Forelimb muscle (tissue), 1 donor: ENCODE measurements around the gene CBY3. TPM values are rescaled to one million over a fixed set of nuclear protein-coding genes. Genes with fewer than 3 reads are reported as not detected.
"Not testable (repeated sequence)": the region's sequence is repeated elsewhere in the genome, so short reads cannot be mapped to it uniquely, and the experiment has no call there.

Experiments
- DNase-seq: peaks from one replicate; pipeline ENCODE4 v3.0.0-alpha.2; 2013; ENCODE audit warnings: low read depth
- polyA plus RNA-seq: library from polyadenylated mRNA; unstranded; fragments of 120-200 nt; gene quantifications from one replicate; pipeline ENCODE4 v1.2.1, GENCODE V29; 2013; ENCODE audit not compliant: insufficient read length

The CBY3 gene
- polyA plus RNA-seq, result 0.37 TPM

- no peak for DNase-seq
These were observed at the start of gene CBY3 for GRCh38 chr5:179680780-179681401. Gene CBY3, minus strand, starts transcription at chr5:179681034. Its CDS starts 116 bp downstream, at chr5:179680918.

GRCh38 chr5:179730356-179730755 lies 49.5 kb upstream of the CBY3 start:
- no peak for DNase-seq

- DNase-seq, result no peak
These were observed 48.9 kb upstream of the CBY3 start for GRCh38 chr5:179729727-179730126.

- DNase-seq, result no peak
These were observed 48.5 kb upstream of the CBY3 start for GRCh38 chr5:179729303-179729702.

- no peak for DNase-seq
These were observed 46.3 kb upstream of the CBY3 start for GRCh38 chr5:179727106-179727505.

- no peak for DNase-seq
These were observed 43.3 kb upstream of the CBY3 start for GRCh38 chr5:179724163-179724562.

- no peak for DNase-seq
These were observed 39.4 kb upstream of the CBY3 start for GRCh38 chr5:179720222-179720621.

- DNase-seq, result no peak
These were observed 35.5 kb upstream of the CBY3 start for GRCh38 chr5:179716286-179716685.

- no peak for DNase-seq
These were observed 19.6 kb upstream of the CBY3 start for GRCh38 chr5:179700401-179700918.

- no peak for DNase-seq
These were observed 18.9 kb upstream of the CBY3 start for GRCh38 chr5:179699616-179700237.

GRCh38 chr5:179698935-179699615 lies 18.2 kb upstream of the CBY3 start, which contains the start of gene CANX:
Gene CANX, plus strand, starts transcription at chr5:179698967. Its CDS starts 6,715 bp downstream, at chr5:179705682.
- no peak for DNase-seq

- DNase-seq, result peak; percentile 94
These were observed 17.4 kb upstream of the CBY3 start for GRCh38 chr5:179697993-179698934.

- DNase-seq, result not testable (repeated sequence)
These were observed 16.7 kb upstream of the CBY3 start for GRCh38 chr5:179697543-179697942.

- DNase-seq, result no peak
These were observed 16.3 kb upstream of the CBY3 start for GRCh38 chr5:179697108-179697507.

GRCh38 chr5:179696603-179697002 lies 15.8 kb upstream of the CBY3 start:
- no peak for DNase-seq

- DNase-seq, result no peak
These were observed 13.7 kb upstream of the CBY3 start for GRCh38 chr5:179694561-179694960.

GRCh38 chr5:179689212-179689611 lies 8.4 kb upstream of the CBY3 start:
- not testable (repeated sequence) for DNase-seq

GRCh38 chr5:179680014-179680779 lies 637 bp downstream of the CBY3 start:
- DNase-seq, result no peak

- DNase-seq, result no peak
These were observed 1.7 kb downstream of the CBY3 start for GRCh38 chr5:179679014-179679674.
